SIG-M5 treated with dmso at 0.1 percent for 504 hours (cell line): Measurements from ENCODE around the gene EVI2A.
A peak's percentile ranks its signal among the peaks of the same experiment; 100 is the strongest.
"Not testable (repeated sequence)": the region's sequence is repeated elsewhere in the genome, so short reads cannot be mapped to it uniquely, and the experiment has no call there.

ENCODE experiments used
- DNase-seq: peaks from one replicate; lab custom pipeline; 2025; ENCODE audit not compliant: unreplicated experiment; lab: John Stamatoyannopoulos, UW

Gene EVI2A

GRCh38 chr17:31321481-31321880, at the start of gene EVI2A:
Gene EVI2A, minus strand, starts transcription at chr17:31321622. Its CDS starts 2,609 bp downstream, at chr17:31319013.
- peak; percentile 94 for DNase-seq

GRCh38 chr17:31369266-31369665, 47.8 kb upstream of the EVI2A start:
- no peak for DNase-seq

GRCh38 chr17:31366088-31366487, 44.7 kb upstream of the EVI2A start:
- DNase-seq, result no peak

- DNase-seq, result no peak
Observed at GRCh38 chr17:31364012-31364411, 42.6 kb upstream of the EVI2A start.

- DNase-seq, result no peak
Observed at GRCh38 chr17:31357839-31358394, 36.5 kb upstream of the EVI2A start.

GRCh38 chr17:31357091-31357490, 35.7 kb upstream of the EVI2A start:
- DNase-seq, result no peak

- DNase-seq, result no peak
Observed at GRCh38 chr17:31355935-31356334, 34.5 kb upstream of the EVI2A start.

- no peak for DNase-seq
Observed at GRCh38 chr17:31349454-31349853, 28.0 kb upstream of the EVI2A start.

GRCh38 chr17:31345191-31345747, 23.8 kb upstream of the EVI2A start:
- DNase-seq, result not testable (repeated sequence)

- DNase-seq, result peak; percentile 67
Observed at GRCh38 chr17:31339906-31340661, 18.7 kb upstream of the EVI2A start.

- DNase-seq, result no peak
Observed at GRCh38 chr17:31329221-31329620, 7.8 kb upstream of the EVI2A start.

GRCh38 chr17:31328160-31328535, 6.7 kb upstream of the EVI2A start:
- no peak for DNase-seq

- no peak for DNase-seq
Observed at GRCh38 chr17:31327534-31328159, 6.2 kb upstream of the EVI2A start.

GRCh38 chr17:31323551-31323950, 2.1 kb upstream of the EVI2A start:
- DNase-seq, result no peak

- DNase-seq, result no peak
Observed at GRCh38 chr17:31321966-31322365, 544 bp upstream of the EVI2A start.

GRCh38 chr17:31320791-31321190, 631 bp downstream of the EVI2A start:
- DNase-seq, result peak; percentile 41

GRCh38 chr17:31320241-31320640, 1.2 kb downstream of the EVI2A start:
- DNase-seq, result no peak

- DNase-seq, result peak; percentile 76
Observed at GRCh38 chr17:31318851-31319661, 2.4 kb downstream of the EVI2A start.

- DNase-seq, result peak; percentile 98
Observed at GRCh38 chr17:31318298-31318801, 3.1 kb downstream of the EVI2A start.

GRCh38 chr17:31314782-31315100, 6.7 kb downstream of the EVI2A start:
- DNase-seq, result no peak
